ENCODE data around the gene FNIP2.

GRCh38 chr4:158762553-158762952 lies 6.3 kb upstream of the FNIP2 start:
- TF ChIP-seq CTCF (tag by site-specific recombination; IDR thresholded peaks at IDR 0.05): no peak
- TF ChIP-seq ZNF416 (tag by site-specific recombination; IDR thresholded peaks at IDR 0.05): no peak
- no peak for TF ChIP-seq KLF8 (tag by site-specific recombination; IDR thresholded peaks at IDR 0.05)
